Measurements from ENCODE around the gene SLC25A13.

SLC25A13 gene

GRCh38 chr7:96136600-96137239, 185.2 kb downstream of the SLC25A13 start:
- no peak for DNase-seq

GRCh38 chr7:96135241-96135640, 186.7 kb downstream of the SLC25A13 start:
- DNase-seq, result no peak

- no peak for DNase-seq
Observed at GRCh38 chr7:96131525-96131924, 190.4 kb downstream of the SLC25A13 start.

GRCh38 chr7:96127746-96128145, 194.2 kb downstream of the SLC25A13 start:
- DNase-seq, result no peak

GRCh38 chr7:96126382-96126781, 195.5 kb downstream of the SLC25A13 start:
- no peak for DNase-seq

- no peak for DNase-seq
Observed at GRCh38 chr7:96122746-96123145, 199.2 kb downstream of the SLC25A13 start.

GRCh38 chr7:96121752-96122151, 200.1 kb downstream of the SLC25A13 start:
- no peak for DNase-seq

- no peak for DNase-seq
Observed at GRCh38 chr7:96120445-96121225, 201.3 kb downstream of the SLC25A13 start.

GRCh38 chr7:96118449-96119001, 203.4 kb downstream of the SLC25A13 start:
- DNase-seq, result no peak

GRCh38 chr7:96116173-96116572, 205.7 kb downstream of the SLC25A13 start:
- DNase-seq, result no peak

- no peak for DNase-seq
Observed at GRCh38 chr7:96114190-96114589, 207.7 kb downstream of the SLC25A13 start.

- no peak for DNase-seq
Observed at GRCh38 chr7:96111405-96111804, 210.5 kb downstream of the SLC25A13 start.

GRCh38 chr7:96104984-96105383, 216.9 kb downstream of the SLC25A13 start:
- DNase-seq, result no peak

GRCh38 chr7:96102096-96102811, 219.6 kb downstream of the SLC25A13 start:
- no peak for DNase-seq

GRCh38 chr7:96100737-96101136, 221.2 kb downstream of the SLC25A13 start:
- DNase-seq, result no peak

- no peak for DNase-seq
Observed at GRCh38 chr7:96097835-96098234, 224.1 kb downstream of the SLC25A13 start.

GRCh38 chr7:96093435-96093834, 228.5 kb downstream of the SLC25A13 start:
- no peak for DNase-seq

- no peak for DNase-seq
Observed at GRCh38 chr7:96090756-96091155, 231.1 kb downstream of the SLC25A13 start.

GRCh38 chr7:96089511-96089910, 232.4 kb downstream of the SLC25A13 start:
- DNase-seq, result no peak

GRCh38 chr7:96088579-96088978, 233.3 kb downstream of the SLC25A13 start:
- DNase-seq, result no peak

GRCh38 chr7:96085953-96086352, 235.9 kb downstream of the SLC25A13 start:
- DNase-seq, result no peak

GRCh38 chr7:96084881-96085553, 236.9 kb downstream of the SLC25A13 start:
- DNase-seq, result no peak

- no peak for DNase-seq
Observed at GRCh38 chr7:96080027-96080426, 241.9 kb downstream of the SLC25A13 start.

Measured in activated CD4-positive, alpha-beta T cell treated with anti-CD3 and anti-CD28 coated beads, Interleukin-2, amount 50 U/mL, for 1 hour (primary cell).